HEK293 (cell line): ENCODE results near the gene PPM1N.

Experiments
- AEBP2 ChIP-seq: fragments of 450-650 bp; formaldehyde crosslinking; IDR thresholded peaks from 2 replicates; pipeline ENCODE4 v1.5.1; 2016; ENCODE audit warnings: missing biosample characterization, missing genetic modification characterization, borderline replicate concordance
- ATF2 ChIP-seq: fragments of 450-650 bp; formaldehyde crosslinking; IDR thresholded peaks from 2 replicates; pipeline ENCODE4 v1.5.1; 2016; ENCODE audit warnings: missing biosample characterization, missing genetic modification characterization, low read depth
- BCL11B ChIP-seq: fragments of 450-650 bp; formaldehyde crosslinking; IDR thresholded peaks from 2 replicates; pipeline ENCODE4 v1.5.1; 2016; ENCODE audit warnings: low read depth, missing biosample characterization, missing genetic modification characterization
- GLI2 ChIP-seq: fragments of 450-650 bp; formaldehyde crosslinking; IDR thresholded peaks from 2 replicates; pipeline ENCODE4; 2017; ENCODE audit warnings: missing biosample characterization, missing genetic modification characterization, low read depth, borderline replicate concordance
- HOXC10 ChIP-seq: sonication (generic); formaldehyde crosslinking; IDR thresholded peaks from 2 replicates; pipeline ENCODE4 v1.8.1; 2023; ENCODE audit warnings: mild to moderate bottlenecking, missing genetic modification reagents
- IKZF3 ChIP-seq: fragments of 450-650 bp; IDR thresholded peaks from 2 replicates; pipeline ENCODE4 v1.5.0; 2018; ENCODE audit warnings: missing biosample characterization, mild to moderate bottlenecking, missing genetic modification characterization, moderate library complexity
- INSM2 ChIP-seq: fragments of 450-650 bp; formaldehyde crosslinking; IDR thresholded peaks from 2 replicates; pipeline ENCODE4 v1.5.1; 2016; ENCODE audit warnings: missing biosample characterization, missing genetic modification characterization
- KLF10 ChIP-seq: fragments of 450-650 bp; IDR thresholded peaks from 2 replicates; pipeline ENCODE4 v1.5.1; 2018; ENCODE audit warnings: missing biosample characterization, mild to moderate bottlenecking, missing genetic modification characterization
- MZF1 ChIP-seq: fragments of 450-650 bp; formaldehyde crosslinking; IDR thresholded peaks from 2 replicates; pipeline ENCODE4 v1.5.1; 2017; ENCODE audit warnings: missing biosample characterization, missing genetic modification characterization, borderline replicate concordance
- SCRT1 ChIP-seq: fragments of 450-650 bp; formaldehyde crosslinking; IDR thresholded peaks from 2 replicates; pipeline ENCODE4 v1.5.1; 2016; ENCODE audit warnings: missing biosample characterization, missing genetic modification characterization, borderline replicate concordance
- ZNF138 ChIP-seq: fragments of 450-650 bp; formaldehyde crosslinking; IDR thresholded peaks from 2 replicates; pipeline ENCODE4 v1.5.1; 2016; ENCODE audit warnings: missing biosample characterization, missing genetic modification characterization, borderline replicate concordance
- ZNF239 ChIP-seq: fragments of 450-650 bp; formaldehyde crosslinking; IDR thresholded peaks from 2 replicates; pipeline ENCODE4 v1.5.1; 2016; ENCODE audit warnings: missing biosample characterization, missing genetic modification characterization
- ZNF354C ChIP-seq: fragments of 450-650 bp; formaldehyde crosslinking; IDR thresholded peaks from 2 replicates; pipeline ENCODE4 v1.5.1; 2016; ENCODE audit warnings: missing biosample characterization, missing genetic modification characterization, low read depth, borderline replicate concordance
- ZNF362 ChIP-seq: fragments of 450-650 bp; formaldehyde crosslinking; IDR thresholded peaks from 2 replicates; pipeline ENCODE4 v1.5.1; 2016; ENCODE audit warnings: missing biosample characterization, missing genetic modification characterization
- ZNF391 ChIP-seq: fragments of 450-650 bp; formaldehyde crosslinking; IDR thresholded peaks from 2 replicates; pipeline ENCODE4 v1.5.1; 2016; ENCODE audit warnings: low read depth, missing biosample characterization, missing genetic modification characterization, borderline replicate concordance
- ZNF398 ChIP-seq: fragments of 450-650 bp; formaldehyde crosslinking; IDR thresholded peaks from 2 replicates; pipeline ENCODE4 v1.5.1; 2017; ENCODE audit warnings: missing biosample characterization, missing genetic modification characterization
- ZNF404 ChIP-seq: fragments of 450-650 bp; formaldehyde crosslinking; IDR thresholded peaks from 2 replicates; pipeline ENCODE4 v1.5.1; 2017; ENCODE audit warnings: missing biosample characterization, missing genetic modification characterization
- ZNF433 ChIP-seq: fragments of 450-650 bp; formaldehyde crosslinking; IDR thresholded peaks from 2 replicates; pipeline ENCODE4 v1.5.1; 2016; ENCODE audit warnings: missing biosample characterization, missing genetic modification characterization, low read depth
- ZNF48 ChIP-seq: fragments of 450-650 bp; formaldehyde crosslinking; IDR thresholded peaks from 2 replicates; pipeline ENCODE4 v1.5.1; 2016; ENCODE audit warnings: missing biosample characterization, missing genetic modification characterization
- ZNF521 ChIP-seq: fragments of 450-650 bp; formaldehyde crosslinking; IDR thresholded peaks from 2 replicates; pipeline ENCODE4 v1.5.1; 2017; ENCODE audit warnings: missing biosample characterization, mild to moderate bottlenecking, missing genetic modification characterization
- ZNF561 ChIP-seq: fragments of 450-650 bp; IDR thresholded peaks from 2 replicates; pipeline ENCODE4 v1.5.1; 2018; ENCODE audit warnings: missing biosample characterization, missing genetic modification characterization, borderline replicate concordance
- ZNF610 ChIP-seq: fragments of 450-650 bp; formaldehyde crosslinking; IDR thresholded peaks from 2 replicates; pipeline ENCODE4 v1.5.1; 2016; ENCODE audit warnings: missing biosample characterization, missing genetic modification characterization, borderline replicate concordance
- ZNF660 ChIP-seq: fragments of 450-650 bp; IDR thresholded peaks from 2 replicates; pipeline ENCODE4 v1.5.1; 2018; ENCODE audit warnings: missing biosample characterization, mild to moderate bottlenecking, missing genetic modification characterization
- TF ChIP-seq, protein P1 (sequence below): fragments of 450-650 bp; formaldehyde crosslinking; IDR thresholded peaks from 2 replicates; pipeline ENCODE4 v1.5.1; 2016; ENCODE audit warnings: missing biosample characterization, missing genetic modification characterization

Gene PPM1N

DNA sequence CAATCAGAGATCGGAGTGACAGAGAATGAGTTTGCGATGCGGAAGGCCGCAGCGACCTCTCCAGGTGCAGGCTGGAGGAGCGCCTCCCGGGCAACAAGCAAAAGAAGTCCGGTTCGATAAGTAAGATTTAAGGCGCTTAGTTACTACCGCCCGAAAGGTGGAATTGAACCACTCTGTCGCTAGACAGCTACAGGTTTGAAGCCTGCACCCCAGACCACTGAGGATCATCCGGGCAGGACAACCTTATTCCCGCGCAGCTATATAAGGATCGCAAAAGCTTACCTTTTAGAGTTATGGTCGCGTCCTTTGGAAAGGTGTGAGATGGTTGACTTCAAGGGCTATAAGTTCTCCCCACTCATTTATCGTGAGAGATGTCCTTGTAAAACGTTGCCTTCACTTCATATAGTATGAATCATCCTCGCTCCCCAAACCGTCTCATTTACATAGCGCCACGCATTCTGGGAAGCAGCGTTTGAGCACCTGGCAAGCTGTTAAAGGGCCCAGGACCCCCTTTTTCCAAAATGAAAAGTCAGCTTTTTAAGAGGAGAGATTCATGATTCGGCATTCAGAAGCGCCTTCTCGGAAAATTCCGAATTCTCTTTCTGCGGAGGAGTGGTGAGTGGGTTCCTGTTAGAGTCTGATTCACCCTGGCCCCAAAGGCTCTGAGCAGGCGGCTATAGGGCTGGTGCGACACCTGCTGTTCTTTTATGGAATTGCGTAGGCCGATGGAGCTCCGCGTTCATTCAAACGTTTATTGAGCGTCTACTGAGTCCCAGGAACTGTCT is 19.6 kb upstream of the PPM1N start (continued):
- TF ChIP-seq ZNF561 (tag by site-specific recombination): peak; percentile 63
- TF ChIP-seq ZNF433: no peak
- peak; percentile 67; the same call in 1 of the 2 replicates for TF ChIP-seq KLF10 (tag by site-specific recombination)
- TF ChIP-seq ZNF354C: no peak
- no peak for TF ChIP-seq ZNF138 (tag by site-specific recombination)
- no peak for TF ChIP-seq ZNF521 (tag by site-specific recombination)
- 0 out of 2 replicates have a peak, but pooled peaks have one; percentile 4 for TF ChIP-seq ATF2
- TF ChIP-seq INSM2 (tag by site-specific recombination): no peak
- TF ChIP-seq SCRT1 (tag by site-specific recombination): peak; percentile 99
- TF ChIP-seq ZNF239: peak; percentile 100
- TF ChIP-seq ZNF48 (tag by site-specific recombination): no peak
- TF ChIP-seq ZNF362: no peak
- peak; percentile 77; the same call in 1 of the 2 replicates for TF ChIP-seq ZNF391
- no peak for TF ChIP-seq HOXC10 (CRISPR knock-in tag)
- TF ChIP-seq BCL11B: peak; percentile 69; the same call in 1 of the 2 replicates
- TF ChIP-seq ZNF404: no peak
- 0 out of 2 replicates have a peak, but pooled peaks have one; percentile 8 for TF ChIP-seq IKZF3 (tag by site-specific recombination)
- no peak for TF ChIP-seq MZF1
- no peak for TF ChIP-seq AEBP2 (tag by site-specific recombination)
- TF ChIP-seq GLI2 (tag by site-specific recombination): no peak
- TF ChIP-seq, protein P1, sequence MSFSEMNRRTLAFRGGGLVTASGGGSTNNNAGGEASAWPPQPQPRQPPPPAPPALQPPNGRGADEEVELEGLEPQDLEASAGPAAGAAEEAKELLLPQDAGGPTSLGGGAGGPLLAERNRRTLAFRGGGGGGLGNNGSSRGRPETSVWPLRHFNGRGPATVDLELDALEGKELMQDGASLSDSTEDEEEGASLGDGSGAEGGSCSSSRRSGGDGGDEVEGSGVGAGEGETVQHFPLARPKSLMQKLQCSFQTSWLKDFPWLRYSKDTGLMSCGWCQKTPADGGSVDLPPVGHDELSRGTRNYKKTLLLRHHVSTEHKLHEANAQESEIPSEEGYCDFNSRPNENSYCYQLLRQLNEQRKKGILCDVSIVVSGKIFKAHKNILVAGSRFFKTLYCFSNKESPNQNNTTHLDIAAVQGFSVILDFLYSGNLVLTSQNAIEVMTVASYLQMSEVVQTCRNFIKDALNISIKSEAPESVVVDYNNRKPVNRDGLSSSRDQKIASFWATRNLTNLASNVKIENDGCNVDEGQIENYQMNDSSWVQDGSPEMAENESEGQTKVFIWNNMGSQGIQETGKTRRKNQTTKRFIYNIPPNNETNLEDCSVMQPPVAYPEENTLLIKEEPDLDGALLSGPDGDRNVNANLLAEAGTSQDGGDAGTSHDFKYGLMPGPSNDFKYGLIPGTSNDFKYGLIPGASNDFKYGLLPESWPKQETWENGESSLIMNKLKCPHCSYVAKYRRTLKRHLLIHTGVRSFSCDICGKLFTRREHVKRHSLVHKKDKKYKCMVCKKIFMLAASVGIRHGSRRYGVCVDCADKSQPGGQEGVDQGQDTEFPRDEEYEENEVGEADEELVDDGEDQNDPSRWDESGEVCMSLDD (tag by site-specific recombination): peak; percentile 92
- TF ChIP-seq ZNF610 (tag by site-specific recombination): no peak; the same call in 1 of the 2 replicates
- peak; percentile 91 for TF ChIP-seq ZNF660 (tag by site-specific recombination)
- no peak; the same call in 1 of the 2 replicates for TF ChIP-seq ZNF398 (tag by site-specific recombination)
